Fibroblast of skin of scalp (primary cell): ENCODE results near the gene IQGAP1.
A peak's percentile ranks its signal among the peaks of the same experiment; 100 is the strongest.
"Not testable (repeated sequence)": the region's sequence is repeated elsewhere in the genome, so short reads cannot be mapped to it uniquely, and the experiment has no call there.

Experiments used
- DNase-seq: peaks from one replicate; pipeline ENCODE4 v3.0.0-alpha.2; 2013

Gene IQGAP1

GRCh38 chr15:90412356-90413194, 24.5 kb downstream of the IQGAP1 start:
- peak; percentile 84 for DNase-seq

- peak; percentile 83 for DNase-seq
Observed at GRCh38 chr15:90413411-90414379, 25.7 kb downstream of the IQGAP1 start.

GRCh38 chr15:90414408-90415028, 26.5 kb downstream of the IQGAP1 start:
- peak; percentile 92 for DNase-seq

- DNase-seq: not testable (repeated sequence)
Observed at GRCh38 chr15:90416052-90416451, 28.0 kb downstream of the IQGAP1 start.

GRCh38 chr15:90418627-90419026, 30.6 kb downstream of the IQGAP1 start:
- no peak for DNase-seq

GRCh38 chr15:90419206-90419605, 31.2 kb downstream of the IQGAP1 start:
- DNase-seq: no peak

- peak; percentile 91 for DNase-seq
Observed at GRCh38 chr15:90419738-90420406, 31.8 kb downstream of the IQGAP1 start.

GRCh38 chr15:90420451-90420850, 32.4 kb downstream of the IQGAP1 start:
- DNase-seq: no peak

- DNase-seq: no peak
Observed at GRCh38 chr15:90421527-90421926, 33.5 kb downstream of the IQGAP1 start.

- no peak for DNase-seq
Observed at GRCh38 chr15:90422043-90422442, 34.0 kb downstream of the IQGAP1 start.

- no peak for DNase-seq
Observed at GRCh38 chr15:90422936-90423335, 34.9 kb downstream of the IQGAP1 start.

GRCh38 chr15:90423801-90424319, 35.8 kb downstream of the IQGAP1 start:
- no peak for DNase-seq

GRCh38 chr15:90425726-90426346, 37.8 kb downstream of the IQGAP1 start:
- no peak for DNase-seq

- no peak for DNase-seq
Observed at GRCh38 chr15:90427185-90427584, 39.1 kb downstream of the IQGAP1 start.

- no peak for DNase-seq
Observed at GRCh38 chr15:90432253-90432652, 44.2 kb downstream of the IQGAP1 start.

GRCh38 chr15:90435652-90436337, 47.8 kb downstream of the IQGAP1 start:
- no peak for DNase-seq

GRCh38 chr15:90436952-90437351, 48.9 kb downstream of the IQGAP1 start:
- DNase-seq: no peak

- DNase-seq: no peak
Observed at GRCh38 chr15:90437516-90437915, 49.5 kb downstream of the IQGAP1 start.

- DNase-seq: no peak
Observed at GRCh38 chr15:90439946-90440345, 51.9 kb downstream of the IQGAP1 start.

GRCh38 chr15:90441027-90441426, 53.0 kb downstream of the IQGAP1 start:
- DNase-seq: no peak

- DNase-seq: no peak
Observed at GRCh38 chr15:90442423-90442822, 54.4 kb downstream of the IQGAP1 start.
